GM18858 (cell line): Measurements from ENCODE around the gene XIAP.

ENCODE experiments used
- ATAC-seq: cut with Tn5 transposase; IDR thresholded peaks from one replicate; pipeline ENCODE4 v1.9.1; 2021; ENCODE audit not compliant: unreplicated experiment

XIAP gene

GRCh38 chrX:123959281-123960063 is 99.6 kb downstream of the XIAP start:
- ATAC-seq, result no peak

GRCh38 chrX:123960956-123961267 is 101.1 kb downstream of the XIAP start:
- no peak for ATAC-seq

- no peak for ATAC-seq
Observed at GRCh38 chrX:123961268-123962005, 101.6 kb downstream of the XIAP start, which contains the start of gene STAG2. STAG2 (plus strand) TSS chrX:123961706; CDS start chrX:124022628, 60,922 bp downstream.

GRCh38 chrX:123962006-123962467 is 102.2 kb downstream of the XIAP start:
- no peak for ATAC-seq

- peak; percentile 60 for ATAC-seq
Observed at GRCh38 chrX:123962794-123963373, 103.0 kb downstream of the XIAP start.
